ENCODE data around the gene DIP2C. TPM values are rescaled to one million over a fixed set of nuclear protein-coding genes. Genes with fewer than 3 reads are reported as not detected.

The DIP2C gene
- total RNA-seq, 1 donor from 2014 or later = 10.1 TPM

DNA sequence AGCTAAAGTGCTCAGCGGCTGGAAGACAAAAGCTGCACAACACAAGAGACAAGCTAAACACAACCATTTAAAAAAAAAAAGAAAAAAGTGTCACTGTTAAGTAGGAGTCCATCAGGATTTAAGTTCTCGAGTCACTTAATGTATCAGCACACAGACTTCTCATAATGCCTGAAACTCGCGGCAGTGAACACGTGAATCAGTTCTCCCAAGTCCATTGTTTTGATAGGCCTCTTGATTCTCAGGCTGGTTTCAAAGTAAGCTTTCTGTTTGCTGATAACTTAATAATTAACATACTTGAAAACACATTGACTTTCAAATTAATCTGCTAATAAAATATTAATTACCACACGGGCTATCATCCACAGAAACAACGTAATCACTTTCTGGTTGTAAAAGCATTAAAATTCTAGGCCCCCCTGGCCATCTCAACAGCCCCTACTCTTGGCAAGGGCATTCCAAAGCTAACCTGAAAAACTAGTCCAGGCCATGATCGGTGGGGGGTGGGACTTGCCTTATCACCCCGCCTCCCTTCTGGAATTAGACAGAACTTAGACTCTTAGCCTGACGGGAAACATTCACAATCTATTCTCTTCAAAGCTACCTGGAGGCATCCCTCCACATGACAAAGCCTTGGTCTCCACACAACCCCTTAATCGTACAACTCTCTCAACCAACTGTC, 129.0 kb downstream of the DIP2C start:
- Mint-ChIP-seq H3K36me3 (peaks cover 31% of the 10 kb centered on the region), H3K4me1 (peaks cover 35% of the 10 kb centered on the region), H3K27ac (no peak overlapping the region), H3K4me3 (no peak overlapping the region), H3K9me3 (peaks cover 48% of the 10 kb centered on the region), H3K27me3 (ENCODE audit: insufficient read depth, low read depth) (peaks cover 7% of the 10 kb centered on the region)
- H3K4me2 ChIP-seq = no peak overlapping the region
- H3F3A ChIP-seq (ENCODE audit: low read depth) = no peaks in the 10 kb centered on the region
- no peak overlapping the region for H3K27ac ChIP-seq
- H4K20me1 ChIP-seq (ENCODE audit: low read depth) = peaks cover 22% of the 10 kb centered on the region
- no peaks in the 10 kb centered on the region for H3K9me3 ChIP-seq (ENCODE audit: low read depth)
- no peak overlapping the region for H2AFZ ChIP-seq (replicated peaks)
- H3K4me3 ChIP-seq = no peak overlapping the region
- no peaks in the 10 kb centered on the region for H3K27me3 ChIP-seq
- peak; percentile 21 for DNase-seq (ENCODE audit: low spot score)
- H3K4me1 ChIP-seq = peaks cover 9% of the 10 kb centered on the region
- TF ChIP-seq EZH2 (IDR thresholded peaks at IDR 0.05) = no peak
- no peak for TF ChIP-seq EZH2phosphoT487 (IDR thresholded peaks at IDR 0.05)
- TF ChIP-seq, protein P1, sequence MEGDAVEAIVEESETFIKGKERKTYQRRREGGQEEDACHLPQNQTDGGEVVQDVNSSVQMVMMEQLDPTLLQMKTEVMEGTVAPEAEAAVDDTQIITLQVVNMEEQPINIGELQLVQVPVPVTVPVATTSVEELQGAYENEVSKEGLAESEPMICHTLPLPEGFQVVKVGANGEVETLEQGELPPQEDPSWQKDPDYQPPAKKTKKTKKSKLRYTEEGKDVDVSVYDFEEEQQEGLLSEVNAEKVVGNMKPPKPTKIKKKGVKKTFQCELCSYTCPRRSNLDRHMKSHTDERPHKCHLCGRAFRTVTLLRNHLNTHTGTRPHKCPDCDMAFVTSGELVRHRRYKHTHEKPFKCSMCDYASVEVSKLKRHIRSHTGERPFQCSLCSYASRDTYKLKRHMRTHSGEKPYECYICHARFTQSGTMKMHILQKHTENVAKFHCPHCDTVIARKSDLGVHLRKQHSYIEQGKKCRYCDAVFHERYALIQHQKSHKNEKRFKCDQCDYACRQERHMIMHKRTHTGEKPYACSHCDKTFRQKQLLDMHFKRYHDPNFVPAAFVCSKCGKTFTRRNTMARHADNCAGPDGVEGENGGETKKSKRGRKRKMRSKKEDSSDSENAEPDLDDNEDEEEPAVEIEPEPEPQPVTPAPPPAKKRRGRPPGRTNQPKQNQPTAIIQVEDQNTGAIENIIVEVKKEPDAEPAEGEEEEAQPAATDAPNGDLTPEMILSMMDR (IDR thresholded peaks at IDR 0.05) = no peak
- H3K9ac ChIP-seq = no peak overlapping the region
- no peaks in the 10 kb centered on the region for H3K36me3 ChIP-seq
- H3K79me2 ChIP-seq (ENCODE audit: low read depth) = peaks cover 78% of the 10 kb centered on the region

DNA sequence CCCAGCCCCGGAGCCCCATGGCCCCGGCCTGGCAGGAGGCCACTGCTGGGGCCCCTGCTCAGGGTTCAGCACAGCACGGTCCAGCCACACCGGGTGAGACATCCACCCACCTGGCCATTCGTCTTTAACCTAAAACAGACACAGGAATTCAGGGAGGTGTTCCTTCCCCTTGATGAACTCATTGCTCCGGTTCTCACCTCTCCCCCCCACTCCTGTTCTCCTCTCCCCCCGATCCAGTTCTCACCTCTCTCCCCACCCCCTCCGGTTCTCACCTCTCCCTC, 129.8 kb downstream of the DIP2C start:
- TF ChIP-seq, protein P1 (IDR thresholded peaks at IDR 0.05) = no peak
- TF ChIP-seq EZH2 (IDR thresholded peaks at IDR 0.05) (no peak), EZH2phosphoT487 (IDR thresholded peaks at IDR 0.05) (no peak)
- no peak overlapping the region for H3K27ac ChIP-seq
- Mint-ChIP-seq H3K36me3 (peaks cover 27% of the 10 kb centered on the region), H3K9me3 (peaks cover 41% of the 10 kb centered on the region), H3K27ac (no peak overlapping the region), H3K4me3 (no peak overlapping the region), H3K27me3 (ENCODE audit: insufficient read depth, low read depth) (peaks cover 7% of the 10 kb centered on the region), H3K4me1 (peaks cover 35% of the 10 kb centered on the region)
- H3K9ac ChIP-seq = no peak overlapping the region
- peaks cover 71% of the 10 kb centered on the region for H3K79me2 ChIP-seq (ENCODE audit: low read depth)
- no peak overlapping the region for H2AFZ ChIP-seq (replicated peaks)
- no peaks in the 10 kb centered on the region for H3K9me3 ChIP-seq (ENCODE audit: low read depth)
- no peaks in the 10 kb centered on the region for H3F3A ChIP-seq (ENCODE audit: low read depth)
- DNase-seq (ENCODE audit: low spot score) = no peak
- no peaks in the 10 kb centered on the region for H3K27me3 ChIP-seq
- H3K4me2 ChIP-seq = no peak overlapping the region
- H3K36me3 ChIP-seq = no peaks in the 10 kb centered on the region
- H3K4me1 ChIP-seq = peaks cover 9% of the 10 kb centered on the region
- H4K20me1 ChIP-seq (ENCODE audit: low read depth) = peaks cover 27% of the 10 kb centered on the region
- no peak overlapping the region for H3K4me3 ChIP-seq

DNA sequence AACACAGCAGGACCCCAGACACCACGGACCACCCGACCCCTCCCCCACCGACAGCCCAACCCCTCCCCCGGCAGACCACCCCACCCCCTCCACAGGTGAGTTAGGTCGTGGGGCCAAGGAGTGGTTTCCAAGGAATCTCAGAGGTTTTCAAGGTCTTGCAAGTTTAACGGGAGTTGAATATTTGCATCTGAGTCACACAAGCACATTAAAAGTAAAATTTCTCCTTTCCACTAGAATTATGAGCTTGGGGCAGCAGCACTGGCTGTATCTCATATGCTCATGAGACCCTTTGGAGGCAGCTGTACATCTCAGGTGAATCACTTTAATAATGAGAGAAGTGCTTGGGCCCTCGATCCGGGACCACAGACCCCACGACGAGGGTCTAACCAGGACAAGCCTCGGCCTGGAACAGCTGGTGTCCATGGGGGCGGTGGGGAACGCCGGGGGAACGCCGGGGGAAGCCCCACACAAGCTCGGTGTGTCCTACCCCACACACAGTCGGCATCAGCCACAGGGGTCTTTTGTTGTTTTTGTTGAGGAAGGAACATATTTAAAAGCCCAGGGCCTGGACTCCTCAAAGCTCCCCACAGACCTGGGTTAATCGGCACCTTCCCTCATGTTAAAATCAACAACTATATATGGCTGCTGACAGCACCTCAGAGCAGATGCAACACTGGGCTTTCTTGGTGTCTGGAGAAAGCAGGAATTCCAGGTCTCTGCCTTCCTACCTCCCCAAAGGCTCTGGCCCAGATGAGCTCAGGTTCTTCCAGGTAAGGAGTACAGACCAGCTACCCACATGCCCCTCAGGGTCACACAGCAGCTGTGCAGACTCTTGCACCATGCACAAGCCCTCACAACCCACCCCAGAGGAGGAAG, 130.3 kb downstream of the DIP2C start:
- peaks cover 4% of the 10 kb centered on the region for H3K27me3 Mint-ChIP-seq (ENCODE audit: insufficient read depth, low read depth)
- H3K4me3 Mint-ChIP-seq = no peak overlapping the region
- Histone ChIP-seq H3K4me3 (no peak overlapping the region), H4K20me1 (ENCODE audit: low read depth) (peaks cover 33% of the 10 kb centered on the region), H3F3A (ENCODE audit: low read depth) (no peaks in the 10 kb centered on the region), H3K4me1 (peaks cover 9% of the 10 kb centered on the region), H3K9me3 (ENCODE audit: low read depth) (no peaks in the 10 kb centered on the region), H3K79me2 (ENCODE audit: low read depth) (peaks cover 70% of the 10 kb centered on the region), H3K4me2 (no peak overlapping the region), H2AFZ (replicated peaks) (no peak overlapping the region), H3K27ac (no peak overlapping the region), H3K36me3 (no peaks in the 10 kb centered on the region), H3K27me3 (no peaks in the 10 kb centered on the region), H3K9ac (no peak overlapping the region)
- H3K4me1 Mint-ChIP-seq = peaks cover 35% of the 10 kb centered on the region
- no peak overlapping the region for H3K27ac Mint-ChIP-seq
- peaks cover 35% of the 10 kb centered on the region for H3K9me3 Mint-ChIP-seq
- TF ChIP-seq, protein P1 (IDR thresholded peaks at IDR 0.05) = no peak
- TF ChIP-seq EZH2phosphoT487 (IDR thresholded peaks at IDR 0.05) = no peak
- DNase-seq (ENCODE audit: low spot score) = no peak
- H3K36me3 Mint-ChIP-seq = peaks cover 21% of the 10 kb centered on the region

Measured in neural progenitor cell (in vitro differentiated cells).